SK-N-MC (cell line): ENCODE measurements around the gene B3GNT9.

ENCODE experiments used
- EZH2 ChIP-seq: fragments of 200-600 bp; sonication (generic); IDR thresholded peaks from one replicate; pipeline ENCODE4 v1.6.1; 2017; ENCODE audit warnings: antibody characterized with exemption
- FOXP2 ChIP-seq: optimal IDR thresholded peaks from 2 replicates; pipeline ENCODE3; 2011; ENCODE audit warnings: mild to moderate bottlenecking, moderate library complexity; ENCODE audit not compliant: insufficient read depth; ENCODE audit errors: extremely low read length, control extremely low read depth
- POLR2AphosphoS5 ChIP-seq: IDR thresholded peaks from 2 replicates; pipeline ENCODE4 v1.6.1; 2012; ENCODE audit warnings: mild to moderate bottlenecking, low read depth, low read length, borderline replicate concordance

GRCh38 chr16:67109407-67110135 lies 41.2 kb downstream of the B3GNT9 start, which contains the start of gene PHAF1:
- TF ChIP-seq EZH2 = no peak
- peak; percentile 84 for TF ChIP-seq POLR2AphosphoS5
- TF ChIP-seq FOXP2 = no peak
